Keratinocyte (primary cell): ENCODE measurements around the gene PTPRN2.

Source experiments
- EZH2 ChIP-seq: IDR thresholded peaks from one replicate; pipeline ENCODE4 v1.6.1; 2012; ENCODE audit warnings: inconsistent platforms, mild to moderate bottlenecking, low read length, moderate library complexity
- TF ChIP-seq, protein P1 (sequence below), 3 experiments: IDR thresholded peaks in 1 of 3; conservative IDR thresholded peaks in 1 of 3; optimal IDR thresholded peaks in 1 of 3; 2 replicates in 2 of 3; 3 replicates in 1 of 3; pipeline versions ENCODE3 to v1.5.1; 2011; ENCODE audit warnings: low read length in 3 of 3, mild to moderate bottlenecking in 3 of 3, moderate library complexity in 2 of 3, control low read depth in 1 of 3, inconsistent platforms in 1 of 3; ENCODE audit not compliant: insufficient read depth in 2 of 3; ENCODE audit errors: extremely low read depth in 1 of 3

DNA sequence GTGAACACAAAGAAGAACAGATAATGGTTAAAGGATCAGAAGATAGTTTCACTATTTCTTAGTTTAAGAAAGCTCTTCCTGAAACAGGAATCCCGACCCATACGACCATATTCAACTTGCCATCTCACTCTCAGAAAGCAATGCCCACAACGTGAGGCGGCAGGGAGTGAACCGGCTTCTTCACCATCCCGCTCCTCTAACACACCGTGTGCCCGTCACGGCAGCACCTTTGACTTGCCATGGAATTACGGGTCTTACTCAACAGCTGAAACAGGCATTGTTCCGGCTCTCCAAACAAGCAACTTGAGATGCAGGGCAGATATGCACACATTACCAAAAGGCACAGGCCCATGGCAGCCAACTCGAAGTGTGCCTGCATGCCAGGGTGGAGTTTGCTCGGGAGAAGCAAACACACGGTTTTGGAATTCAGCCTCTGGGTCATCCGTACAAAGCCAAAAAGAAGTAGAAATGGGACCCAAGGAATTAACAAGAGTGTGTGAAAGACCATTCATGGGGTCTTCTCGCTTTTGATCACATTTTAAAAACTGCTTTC is 957.2 kb downstream of the PTPRN2 start:
- TF ChIP-seq, protein P1, sequence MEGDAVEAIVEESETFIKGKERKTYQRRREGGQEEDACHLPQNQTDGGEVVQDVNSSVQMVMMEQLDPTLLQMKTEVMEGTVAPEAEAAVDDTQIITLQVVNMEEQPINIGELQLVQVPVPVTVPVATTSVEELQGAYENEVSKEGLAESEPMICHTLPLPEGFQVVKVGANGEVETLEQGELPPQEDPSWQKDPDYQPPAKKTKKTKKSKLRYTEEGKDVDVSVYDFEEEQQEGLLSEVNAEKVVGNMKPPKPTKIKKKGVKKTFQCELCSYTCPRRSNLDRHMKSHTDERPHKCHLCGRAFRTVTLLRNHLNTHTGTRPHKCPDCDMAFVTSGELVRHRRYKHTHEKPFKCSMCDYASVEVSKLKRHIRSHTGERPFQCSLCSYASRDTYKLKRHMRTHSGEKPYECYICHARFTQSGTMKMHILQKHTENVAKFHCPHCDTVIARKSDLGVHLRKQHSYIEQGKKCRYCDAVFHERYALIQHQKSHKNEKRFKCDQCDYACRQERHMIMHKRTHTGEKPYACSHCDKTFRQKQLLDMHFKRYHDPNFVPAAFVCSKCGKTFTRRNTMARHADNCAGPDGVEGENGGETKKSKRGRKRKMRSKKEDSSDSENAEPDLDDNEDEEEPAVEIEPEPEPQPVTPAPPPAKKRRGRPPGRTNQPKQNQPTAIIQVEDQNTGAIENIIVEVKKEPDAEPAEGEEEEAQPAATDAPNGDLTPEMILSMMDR (optimal IDR thresholded peaks at IDR 0.05 in 1 of 3, IDR thresholded peaks at IDR 0.05 in 1 of 3, conservative IDR thresholded peaks at IDR 0.05 in 1 of 3; ENCODE audit: extremely low read depth in 1 of 3, insufficient read depth in 2 of 3, low read length in 3 of 3), result no peak
- TF ChIP-seq EZH2, result no peak
